H9 (cell line): Measurements from ENCODE around the gene LGALS8. TPM values are rescaled to one million over a fixed set of nuclear protein-coding genes. Genes with fewer than 3 reads are reported as not detected.

Experiments used
- DNase-seq: peaks from one replicate; pipeline ENCODE4 v3.0.0-alpha.2; 2017
- H2AFZ ChIP-seq: one replicate; pipeline ENCODE4 v1.6.1; 2013; ENCODE audit warnings: mild to moderate bottlenecking, low read length, control low read depth, moderate library complexity
- H2AK5ac ChIP-seq: 2 replicates; pipeline ENCODE4 v1.6.1; 2013; ENCODE audit warnings: low read length, control low read depth, mixed read lengths; ENCODE audit not compliant: insufficient read length
- H2BK120ac ChIP-seq: one replicate; pipeline ENCODE4 v1.6.1; 2013; ENCODE audit warnings: low read depth, mild to moderate bottlenecking, low read length, control low read depth, inconsistent platforms; ENCODE audit not compliant: poor library complexity, severe bottlenecking
- H2BK12ac ChIP-seq: 2 replicates; pipeline ENCODE4 v1.6.1; 2013; ENCODE audit warnings: low read length, control low read depth, mixed read lengths, low read depth; ENCODE audit not compliant: insufficient read length
- H2BK15ac ChIP-seq: 2 replicates; pipeline ENCODE4 v1.6.1; 2013; ENCODE audit warnings: low read depth, low read length, control low read depth
- H2BK20ac ChIP-seq: one replicate; pipeline ENCODE4 v1.6.1; 2013; ENCODE audit warnings: low read depth, mild to moderate bottlenecking, low read length, control low read depth, inconsistent platforms; ENCODE audit not compliant: poor library complexity, severe bottlenecking
- H2BK5ac ChIP-seq: 2 replicates; pipeline ENCODE4 v1.6.1; 2013; ENCODE audit warnings: low read length, control low read depth, mixed read lengths; ENCODE audit not compliant: insufficient read length
- H3K14ac ChIP-seq: 2 replicates; pipeline ENCODE4 v1.6.1; 2013; ENCODE audit warnings: low read length, control low read depth; ENCODE audit not compliant: insufficient read depth
- H3K18ac ChIP-seq: 2 replicates; pipeline ENCODE4 v1.6.1; 2013; ENCODE audit warnings: low read depth, mild to moderate bottlenecking, mixed read lengths, low read length, control low read depth; ENCODE audit not compliant: insufficient read length
- H3K23ac ChIP-seq: 2 replicates; pipeline ENCODE4 v1.6.1; 2013; ENCODE audit warnings: low read length, control low read depth, mixed read lengths, low read depth; ENCODE audit not compliant: insufficient read length
- H3K23me2 ChIP-seq: 2 replicates; pipeline ENCODE4 v1.6.1; 2013; ENCODE audit warnings: low read depth, mild to moderate bottlenecking, mixed read lengths, low read length, control low read depth; ENCODE audit not compliant: insufficient read length, poor library complexity, severe bottlenecking
- H3K27ac ChIP-seq: 2 replicates; pipeline ENCODE4 v1.5.1; 2013; ENCODE audit warnings: low read length, control low read depth, mixed read lengths, low read depth; ENCODE audit not compliant: insufficient read length
- H3K27me3 ChIP-seq: 2 replicates; pipeline ENCODE4 v1.6.1; 2013; ENCODE audit warnings: low read length, control low read depth, inconsistent platforms; ENCODE audit not compliant: insufficient read depth
- H3K4ac ChIP-seq: 2 replicates; pipeline ENCODE4 v1.6.1; 2013; ENCODE audit warnings: low read depth, mild to moderate bottlenecking, control low read depth, inconsistent platforms, low read length, moderate library complexity
- H3K4me1 ChIP-seq: 2 replicates; pipeline ENCODE4 v1.6.1; 2013; ENCODE audit warnings: low read length, control low read depth, inconsistent platforms; ENCODE audit not compliant: insufficient read depth
- H3K4me2 ChIP-seq: 2 replicates; pipeline ENCODE4 v1.6.1; 2013; ENCODE audit warnings: low read length, control low read depth, mixed read lengths; ENCODE audit not compliant: insufficient read length, insufficient read depth
- H3K56ac ChIP-seq: 2 replicates; pipeline ENCODE4 v1.6.1; 2013; ENCODE audit warnings: low read depth, mild to moderate bottlenecking, mixed read lengths, low read length, control low read depth; ENCODE audit not compliant: insufficient read length
- H3K79me1 ChIP-seq: 2 replicates; pipeline ENCODE4 v1.6.1; 2013; ENCODE audit warnings: low read depth, mild to moderate bottlenecking, moderate library complexity, low read length, control low read depth, inconsistent platforms; ENCODE audit not compliant: insufficient read depth, poor library complexity, severe bottlenecking
- H3K79me2 ChIP-seq: 2 replicates; pipeline ENCODE4 v1.6.1; 2013; ENCODE audit warnings: low read length, control low read depth, inconsistent platforms; ENCODE audit not compliant: insufficient read depth
- H3K9ac ChIP-seq: 2 replicates; pipeline ENCODE4 v1.6.1; 2013; ENCODE audit warnings: low read length, control low read depth, mixed read lengths; ENCODE audit not compliant: insufficient read length; ENCODE audit errors: extremely low read depth
- H3K9me3 ChIP-seq: one replicate; pipeline ENCODE4 v1.6.1; 2013; ENCODE audit warnings: low read depth, low read length, inconsistent platforms; ENCODE audit not compliant: control insufficient read depth
- H3T11ph ChIP-seq: one replicate; pipeline ENCODE4 v1.6.1; 2013; ENCODE audit warnings: mild to moderate bottlenecking, low read length, control low read depth, inconsistent platforms
- H4K20me1 ChIP-seq: one replicate; pipeline ENCODE4 v1.6.1; 2013; ENCODE audit not compliant: control insufficient read depth, insufficient read length, insufficient read depth
- H4K5ac ChIP-seq: 2 replicates; pipeline ENCODE4 v1.6.1; 2013; ENCODE audit warnings: low read depth, mild to moderate bottlenecking, mixed read lengths, low read length, control low read depth; ENCODE audit not compliant: insufficient read length
- H4K8ac ChIP-seq: replicated peaks from 2 replicates; pipeline ENCODE4 v1.6.1; 2013; ENCODE audit warnings: low read length, control low read depth, mixed read lengths, low read depth; ENCODE audit not compliant: insufficient read length
- H4K91ac ChIP-seq: 2 replicates; pipeline ENCODE4 v1.6.1; 2013; ENCODE audit warnings: low read depth, mild to moderate bottlenecking, moderate library complexity, mixed read lengths, low read length, control low read depth; ENCODE audit not compliant: insufficient read length
- H3K27ac Mint-ChIP-seq, 3 experiments: 2 replicates in 2 of 3; 3 replicates in 1 of 3; pipeline ENCODE4 v1.8.0; 2020 to 2021; ENCODE audit warnings: mixed read lengths in 3 of 3, mild to moderate bottlenecking in 1 of 3, moderate library complexity in 1 of 3
- H3K27me3 Mint-ChIP-seq: 2 replicates; pipeline ENCODE4 v1.8.0; 2021; ENCODE audit warnings: low read depth, mild to moderate bottlenecking, moderate library complexity, mixed read lengths
- H3K36me3 Mint-ChIP-seq, 3 experiments: 2 replicates in 2 of 3; 3 replicates in 1 of 3; pipeline ENCODE4 v1.8.0; 2020 to 2021; ENCODE audit warnings: low read depth in 3 of 3, mixed read lengths in 3 of 3; ENCODE audit not compliant: insufficient read depth in 1 of 3
- H3K4me1 Mint-ChIP-seq, 2 experiments: 2 replicates each; pipeline ENCODE4 v1.8.0; 2020; ENCODE audit warnings: mixed read lengths in 2 of 2
- H3K4me3 Mint-ChIP-seq, 2 experiments: 2 replicates in 1 of 2; 3 replicates in 1 of 2; pipeline ENCODE4 v1.8.0; 2020 to 2021; ENCODE audit warnings: mild to moderate bottlenecking in 2 of 2, mixed read lengths in 2 of 2, moderate library complexity in 1 of 2
- H3K9me3 Mint-ChIP-seq, 2 experiments: 2 replicates in 1 of 2; 3 replicates in 1 of 2; pipeline ENCODE4 v1.8.0; 2020; ENCODE audit warnings: mild to moderate bottlenecking in 2 of 2, mixed read lengths in 2 of 2, moderate library complexity in 1 of 2
- WGBS: extraction: QIAGEN DNeasy Blood & Tissue Kit; methylation state at CpG from one replicate; pipeline ENCODE4 v1.1.7; 2013; ENCODE audit warnings: missing lambda C conversion rate, low lambda C conversion rate, mixed read lengths; ENCODE audit not compliant: insufficient read length; ENCODE audit errors: extremely low coverage; 5-methylcytosine and 5-hydroxymethylcytosine counted together
- total RNA-seq: library from RNA; stranded (reverse); gene quantifications from 2 replicates; pipeline ENCODE4 v1.2.1, GENCODE V29; 2021
- TF ChIP-seq, protein P1 (sequence below): fragments of 200-600 bp; sonication (generic); conservative IDR thresholded peaks from 3 replicates; pipeline ENCODE4 v1.8.0; 2021; ENCODE audit warnings: antibody characterized with exemption, mild to moderate bottlenecking

The LGALS8 gene
- total RNA-seq, 1 experiment from 2014 or later: 14.2 TPM

- no peak overlapping the region for H3K9ac ChIP-seq
- H3K79me2 ChIP-seq: no peaks in the 10 kb centered on the region
- no peak overlapping the region for H4K8ac ChIP-seq
- no peak overlapping the region for H3K4ac ChIP-seq
- no peak overlapping the region for H4K91ac ChIP-seq
- no peak overlapping the region for H2BK20ac ChIP-seq
- Mint-ChIP-seq H3K4me1 (peaks cover 5 to 10% of the 10 kb centered on the region in 2 experiments), H3K36me3 (peaks cover 0 to 4% (median 0%) of the 10 kb centered on the region in 3 experiments; a peak in 1 of 7 replicates), H3K9me3 (no peaks in the 10 kb centered on the region), H3K4me3 (no peak overlapping the region), H3K27me3 (peaks cover 18% of the 10 kb centered on the region), H3K27ac (no peak overlapping the region)
- no peak overlapping the region for H3K23ac ChIP-seq
- peaks cover 13% of the 10 kb centered on the region for H3K23me2 ChIP-seq
- no peak overlapping the region for H4K5ac ChIP-seq
- H3T11ph ChIP-seq: no peak overlapping the region
- H3K79me1 ChIP-seq: no peaks in the 10 kb centered on the region
- H2AK5ac ChIP-seq: no peak overlapping the region
- no peak overlapping the region for H3K27ac ChIP-seq
- no peaks in the 10 kb centered on the region for H4K20me1 ChIP-seq
- no peak overlapping the region for H3K18ac ChIP-seq
- H2BK5ac ChIP-seq: no peak overlapping the region
- no peak overlapping the region for H2BK120ac ChIP-seq
- H3K4me1 ChIP-seq: no peaks in the 10 kb centered on the region
- no peak overlapping the region for H2BK12ac ChIP-seq
- no peak overlapping the region for H3K14ac ChIP-seq
- no CpG with 5 or more reads among the region's 3 CpGs for WGBS
- H3K4me2 ChIP-seq: no peak overlapping the region
- H3K9me3 ChIP-seq: no peaks in the 10 kb centered on the region
- H3K56ac ChIP-seq: no peak overlapping the region
- no peaks in the 10 kb centered on the region for H3K27me3 ChIP-seq
- no peak overlapping the region for H2AFZ ChIP-seq
- no peak for DNase-seq
- TF ChIP-seq, protein P1, sequence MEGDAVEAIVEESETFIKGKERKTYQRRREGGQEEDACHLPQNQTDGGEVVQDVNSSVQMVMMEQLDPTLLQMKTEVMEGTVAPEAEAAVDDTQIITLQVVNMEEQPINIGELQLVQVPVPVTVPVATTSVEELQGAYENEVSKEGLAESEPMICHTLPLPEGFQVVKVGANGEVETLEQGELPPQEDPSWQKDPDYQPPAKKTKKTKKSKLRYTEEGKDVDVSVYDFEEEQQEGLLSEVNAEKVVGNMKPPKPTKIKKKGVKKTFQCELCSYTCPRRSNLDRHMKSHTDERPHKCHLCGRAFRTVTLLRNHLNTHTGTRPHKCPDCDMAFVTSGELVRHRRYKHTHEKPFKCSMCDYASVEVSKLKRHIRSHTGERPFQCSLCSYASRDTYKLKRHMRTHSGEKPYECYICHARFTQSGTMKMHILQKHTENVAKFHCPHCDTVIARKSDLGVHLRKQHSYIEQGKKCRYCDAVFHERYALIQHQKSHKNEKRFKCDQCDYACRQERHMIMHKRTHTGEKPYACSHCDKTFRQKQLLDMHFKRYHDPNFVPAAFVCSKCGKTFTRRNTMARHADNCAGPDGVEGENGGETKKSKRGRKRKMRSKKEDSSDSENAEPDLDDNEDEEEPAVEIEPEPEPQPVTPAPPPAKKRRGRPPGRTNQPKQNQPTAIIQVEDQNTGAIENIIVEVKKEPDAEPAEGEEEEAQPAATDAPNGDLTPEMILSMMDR: no peak
- H2BK15ac ChIP-seq: no peak overlapping the region
Observed at GRCh38 chr1:236526079-236526478, 2.3 kb downstream of the LGALS8 start.
